HG03354 (cell line): Measurements from ENCODE around the gene REG4.
A peak's percentile ranks its signal among the peaks of the same experiment; 100 is the strongest.
"Not testable (repeated sequence)": the region's sequence is repeated elsewhere in the genome, so short reads cannot be mapped to it uniquely, and the experiment has no call there.

ENCODE experiments used
- ATAC-seq: cut with Tn5 transposase; IDR thresholded peaks from one replicate; pipeline ENCODE4 v1.9.1; 2021; ENCODE audit warnings: mild to moderate bottlenecking; ENCODE audit not compliant: unreplicated experiment, poor library complexity, severe bottlenecking

The REG4 gene

DNA sequence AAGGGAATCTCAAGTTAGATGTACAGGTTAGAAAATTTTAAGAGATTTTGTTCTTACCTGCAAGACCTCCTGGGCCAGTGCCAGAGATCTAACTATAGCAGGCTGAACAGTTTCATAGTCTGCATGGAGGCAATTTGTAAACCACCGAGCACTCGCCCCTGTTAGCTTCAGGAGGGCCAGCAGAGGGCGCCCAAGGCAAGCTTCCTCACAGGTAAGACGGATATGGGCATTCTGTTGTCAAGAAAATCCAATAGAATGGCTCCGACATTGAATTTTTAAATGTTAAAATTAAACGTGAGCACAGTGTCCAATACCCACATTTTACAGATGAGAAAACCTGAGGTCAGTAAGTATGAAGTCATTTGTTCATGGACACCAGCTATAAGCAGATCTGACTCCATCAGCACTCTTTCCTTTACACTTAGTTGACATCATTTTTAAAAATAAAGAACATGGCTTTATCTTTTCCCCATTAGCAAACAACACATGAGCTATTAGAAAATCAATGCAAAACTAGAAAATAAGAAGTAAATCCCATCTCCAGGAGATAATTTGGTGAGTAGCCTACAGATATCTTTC is 2.2 kb downstream of the REG4 start:
- ATAC-seq = peak; percentile 90

DNA sequence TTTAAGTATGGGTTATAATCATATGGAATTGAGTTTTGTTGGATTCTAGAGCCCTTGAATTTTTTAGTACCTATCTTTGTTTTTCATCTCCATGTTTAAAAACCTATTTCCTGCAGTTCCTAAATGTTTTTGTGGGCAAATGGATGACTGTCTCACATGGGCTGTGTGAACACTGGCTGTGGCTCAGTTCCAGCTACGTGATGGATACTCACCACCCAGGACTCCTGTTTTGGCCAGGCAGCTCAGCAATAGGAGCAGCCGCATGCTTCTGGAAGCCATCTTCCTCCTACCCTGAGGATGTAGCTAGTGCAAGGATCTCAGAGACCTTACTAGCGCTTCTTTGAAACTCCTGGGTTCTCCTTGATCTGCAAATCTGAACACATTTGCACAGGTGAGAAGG is 2.8 kb downstream of the REG4 start:
- no peak for ATAC-seq

DNA sequence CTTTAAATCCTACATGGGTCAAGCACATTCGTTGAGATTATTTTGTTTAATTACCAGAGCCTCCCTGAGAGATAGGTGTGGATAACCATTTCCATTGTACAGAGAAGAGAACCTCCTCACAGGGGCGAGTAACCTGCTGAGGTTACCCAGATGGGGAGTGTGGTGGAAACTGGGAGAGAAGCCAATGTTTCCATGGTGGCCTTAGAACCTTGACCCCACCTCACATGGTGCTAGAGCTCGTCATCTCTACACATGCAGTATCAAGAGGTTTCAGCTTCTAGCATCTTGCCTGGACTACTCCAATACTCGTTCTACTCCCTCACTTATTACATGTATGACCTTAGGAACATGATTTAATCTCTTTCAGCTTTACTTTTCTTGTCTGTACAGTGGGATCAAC is 4.8 kb downstream of the REG4 start:
- no peak for ATAC-seq

DNA sequence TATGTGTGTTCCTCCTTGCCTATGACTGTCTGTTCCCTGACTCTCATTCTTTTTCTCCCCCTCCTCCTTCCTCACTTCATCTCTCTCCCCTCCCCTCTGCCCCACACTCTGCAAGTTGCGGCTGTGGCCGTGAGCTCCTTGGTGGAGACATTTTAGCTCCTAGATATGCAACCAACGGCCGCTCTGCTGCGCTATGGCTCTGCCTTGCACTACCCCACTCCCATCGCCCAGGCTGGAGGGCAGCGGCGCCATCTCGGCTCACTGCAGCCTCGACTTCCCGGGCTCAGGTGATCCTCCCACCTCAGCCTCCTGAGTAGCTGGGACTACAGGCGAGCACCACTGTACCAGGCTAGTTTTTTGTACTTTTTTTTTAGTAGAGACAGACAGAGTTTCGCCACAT is 5.5 kb downstream of the REG4 start:
- no peak for ATAC-seq

DNA sequence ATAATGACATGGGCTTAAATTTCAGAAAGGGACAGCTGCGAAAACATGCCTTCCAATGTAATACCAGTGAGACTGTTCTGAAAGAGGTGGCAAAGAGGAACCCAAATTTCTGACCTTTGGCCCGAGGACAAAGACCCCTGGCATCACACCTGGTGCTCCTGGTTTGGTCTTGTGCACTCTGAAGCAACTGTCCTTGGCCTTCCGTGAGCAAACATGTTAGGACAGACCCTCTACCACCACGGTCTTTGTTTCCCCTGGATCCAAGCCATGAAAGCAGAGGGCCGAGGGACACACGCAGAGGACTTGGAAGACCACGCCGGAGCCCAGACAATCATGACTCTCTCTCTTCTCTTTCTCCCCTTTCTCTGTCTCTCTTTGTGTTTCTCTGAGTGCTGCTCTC is 6.0 kb downstream of the REG4 start:
- no peak for ATAC-seq

DNA sequence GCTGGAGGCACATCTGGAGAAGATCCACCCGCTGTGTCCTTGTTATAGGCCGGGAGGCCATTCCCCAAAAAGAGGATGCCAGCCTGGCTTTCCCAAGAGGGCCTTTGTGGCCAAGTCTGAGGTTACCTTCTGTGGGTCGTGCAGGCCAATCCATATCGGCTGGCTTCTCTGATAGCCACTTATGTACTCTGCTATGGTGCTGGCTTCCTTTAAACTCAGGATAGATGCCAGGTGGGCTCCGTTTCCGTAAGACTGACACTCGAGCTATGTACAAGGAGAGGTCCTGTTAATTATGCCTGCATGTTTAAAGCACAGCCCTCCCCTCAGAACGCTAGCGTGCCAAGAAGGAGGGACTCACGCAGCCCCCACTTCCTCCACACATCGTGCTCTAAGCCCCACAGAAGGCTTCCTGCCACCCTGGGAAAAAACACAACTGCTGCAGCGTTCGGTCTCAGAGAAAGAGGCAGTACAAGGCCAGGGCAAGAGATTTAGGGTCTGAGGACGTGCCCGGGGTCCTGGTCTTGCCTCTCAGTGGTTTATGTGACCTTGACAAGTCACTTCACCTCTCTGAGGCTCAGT is 11.6 kb downstream of the REG4 start:
- no peak for ATAC-seq

DNA sequence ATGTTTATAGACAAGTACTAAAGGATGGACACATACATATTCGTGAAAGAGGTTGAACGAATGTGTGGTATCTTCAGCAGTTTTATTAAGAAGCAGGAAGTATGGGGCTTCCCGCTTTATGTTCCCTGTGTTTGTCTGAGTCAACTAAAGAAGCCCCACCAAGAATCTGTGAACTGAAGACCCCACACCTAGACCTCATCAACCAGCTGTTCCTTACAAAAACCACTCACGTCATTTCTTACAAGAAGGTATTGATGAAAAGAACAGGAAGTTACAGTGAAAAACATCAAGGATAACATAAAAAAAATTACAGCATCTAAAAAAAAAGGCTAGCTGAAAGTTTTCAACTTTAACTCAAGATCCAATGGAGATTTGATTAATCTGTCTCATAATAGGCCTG is 12.3 kb downstream of the REG4 start:
- no peak for ATAC-seq

DNA sequence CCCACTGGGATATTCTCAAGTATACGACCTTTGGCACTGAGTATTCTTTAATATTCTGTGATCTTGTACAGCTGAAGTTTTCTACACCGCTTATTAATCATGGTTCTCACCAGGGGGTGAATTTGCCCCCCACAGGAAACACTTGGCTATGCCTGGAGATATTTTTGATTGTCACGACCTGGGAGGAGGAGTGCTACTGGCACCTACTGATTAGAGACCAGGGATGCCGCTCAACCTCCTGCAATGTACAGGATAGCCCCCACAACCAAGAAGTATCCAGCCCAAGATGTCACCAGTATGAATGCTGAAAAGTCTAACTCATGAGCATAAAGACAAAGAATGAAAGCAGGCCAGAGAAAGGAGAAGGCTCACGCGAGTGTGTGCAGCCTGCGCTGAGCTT is 13.7 kb downstream of the REG4 start:
- no peak for ATAC-seq

DNA sequence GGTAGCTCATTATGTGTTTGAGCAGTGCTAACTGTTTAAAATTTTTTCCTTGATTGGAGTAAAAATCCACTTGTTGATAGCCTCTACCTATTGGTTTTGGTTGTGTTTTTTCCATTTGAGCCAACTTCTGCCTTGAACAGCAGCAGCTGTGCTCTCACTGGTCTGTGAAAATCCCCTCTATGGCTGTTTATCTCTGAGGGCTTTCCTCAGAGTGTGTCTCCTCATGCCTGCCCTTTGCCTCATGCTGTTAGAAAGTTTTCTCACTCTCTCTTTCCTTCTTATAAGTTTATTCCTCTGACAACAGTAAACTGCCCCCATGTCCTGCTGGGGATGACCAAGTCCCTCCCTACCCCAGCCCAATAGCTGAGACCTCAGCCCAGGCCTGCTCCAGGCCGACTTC is 14.1 kb downstream of the REG4 start:
- no peak for ATAC-seq

DNA sequence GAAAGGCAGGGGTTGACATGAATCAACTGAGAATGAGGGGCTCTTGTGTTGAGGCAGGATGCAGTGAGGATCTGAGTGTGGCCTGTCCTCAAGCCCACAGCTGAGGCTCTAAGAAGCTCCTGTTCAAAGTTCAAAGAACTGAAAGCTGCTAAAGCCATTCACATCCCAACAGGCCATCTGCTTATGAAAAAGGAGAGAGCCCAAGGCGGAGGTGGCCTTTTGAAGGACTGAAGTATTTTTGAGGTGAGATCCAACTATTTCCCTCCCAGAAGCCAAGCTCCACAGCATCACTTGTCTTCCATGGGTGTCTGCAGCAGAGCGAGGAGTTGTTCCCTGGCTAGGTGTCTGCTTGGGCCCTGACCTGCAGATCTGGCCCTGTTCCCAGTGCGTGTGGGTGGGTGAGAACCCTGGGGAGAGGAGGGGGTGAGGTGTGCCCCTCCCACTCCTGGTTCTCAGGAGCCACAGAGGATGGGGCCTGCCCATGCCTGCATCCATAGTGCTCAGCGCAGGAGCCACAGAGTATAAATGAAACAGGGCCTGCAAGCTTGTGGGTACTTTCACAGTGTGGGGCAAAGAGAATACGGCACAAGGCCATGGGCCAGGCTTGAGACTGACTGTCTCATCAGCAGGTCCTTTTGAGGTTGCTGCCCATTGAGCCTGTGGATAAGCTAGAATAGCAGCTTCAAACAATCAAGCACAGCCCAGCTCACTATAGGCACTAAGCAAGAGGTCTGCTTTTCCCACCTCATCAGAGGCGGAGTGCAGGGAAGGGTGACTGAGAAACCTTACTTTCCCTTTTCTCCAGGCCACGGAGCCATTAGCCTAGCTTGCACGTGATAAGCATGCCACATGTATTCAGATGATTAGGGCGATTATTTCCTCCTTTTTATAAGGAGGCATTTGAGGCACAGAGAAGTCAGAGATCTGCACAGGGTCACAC is 15.7 kb downstream of the REG4 start:
- ATAC-seq = no peak

DNA sequence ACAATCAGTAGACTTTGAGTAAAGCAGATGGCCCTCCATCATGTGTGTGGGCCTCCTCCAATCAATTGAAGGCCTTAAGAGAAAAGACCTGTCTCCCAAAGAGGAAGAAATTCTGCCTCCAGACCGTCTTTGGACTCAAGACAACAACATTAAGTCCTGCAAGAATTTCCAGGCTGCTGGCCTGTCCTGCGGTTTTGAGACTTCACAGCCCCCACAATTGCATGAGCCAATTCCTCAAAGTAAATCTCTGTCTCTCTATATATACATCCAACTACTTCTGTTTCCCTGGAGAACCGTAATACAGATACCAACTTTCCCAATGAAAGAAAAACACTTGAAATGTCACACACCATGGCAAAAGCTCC is 16.4 kb downstream of the REG4 start:
- ATAC-seq = no peak

DNA sequence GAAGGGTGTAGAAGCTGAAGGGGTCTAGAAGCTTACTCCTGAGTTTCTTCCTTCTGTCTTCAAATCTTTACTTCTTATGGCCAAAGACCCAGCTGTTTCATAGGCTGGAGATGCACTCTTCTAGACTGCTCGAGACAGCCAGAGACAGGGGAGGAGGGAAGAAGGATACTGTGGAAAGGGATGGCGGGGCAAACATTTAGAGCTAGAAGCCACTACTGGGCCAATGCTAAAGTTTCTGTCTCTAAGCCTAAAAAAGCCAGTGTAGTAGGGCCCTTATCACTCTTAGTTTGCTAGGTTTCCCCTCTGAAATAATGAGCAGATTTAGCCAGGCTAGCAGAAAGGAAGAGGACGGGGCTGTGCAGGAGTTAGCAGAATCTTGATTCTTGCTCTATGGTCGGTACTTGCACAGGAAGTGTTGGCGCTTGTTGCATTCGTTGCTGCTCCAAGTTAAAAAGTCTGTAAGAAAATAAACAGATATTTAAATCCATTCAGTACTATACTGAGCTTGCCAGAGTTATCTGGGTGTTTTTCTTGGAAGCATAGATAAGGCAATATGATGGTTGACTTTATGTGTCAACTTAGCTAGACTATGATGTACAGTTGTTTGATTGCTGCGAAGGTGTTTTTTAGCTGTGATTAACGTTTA is 16.9 kb downstream of the REG4 start:
- no peak for ATAC-seq

DNA sequence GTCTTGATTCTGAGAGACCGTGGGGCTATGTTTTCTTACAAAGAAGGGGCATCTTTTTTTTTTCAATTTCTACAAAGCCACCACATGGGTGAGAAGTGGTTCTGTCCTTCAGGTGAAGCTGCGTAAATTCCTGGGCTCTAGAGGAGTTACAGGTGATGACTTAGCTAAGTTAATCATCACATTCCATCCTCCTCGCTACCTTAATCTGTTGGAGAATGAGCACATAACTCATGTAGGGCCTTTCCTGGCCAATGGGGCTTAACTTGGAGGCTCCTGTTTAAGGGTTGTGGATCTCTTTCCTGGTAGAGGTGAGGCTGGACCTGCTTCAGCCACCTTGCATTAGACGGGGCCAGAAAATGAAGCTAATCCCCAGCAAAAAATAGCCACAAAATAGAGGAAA is 19.9 kb downstream of the REG4 start:
- ATAC-seq = no peak

DNA sequence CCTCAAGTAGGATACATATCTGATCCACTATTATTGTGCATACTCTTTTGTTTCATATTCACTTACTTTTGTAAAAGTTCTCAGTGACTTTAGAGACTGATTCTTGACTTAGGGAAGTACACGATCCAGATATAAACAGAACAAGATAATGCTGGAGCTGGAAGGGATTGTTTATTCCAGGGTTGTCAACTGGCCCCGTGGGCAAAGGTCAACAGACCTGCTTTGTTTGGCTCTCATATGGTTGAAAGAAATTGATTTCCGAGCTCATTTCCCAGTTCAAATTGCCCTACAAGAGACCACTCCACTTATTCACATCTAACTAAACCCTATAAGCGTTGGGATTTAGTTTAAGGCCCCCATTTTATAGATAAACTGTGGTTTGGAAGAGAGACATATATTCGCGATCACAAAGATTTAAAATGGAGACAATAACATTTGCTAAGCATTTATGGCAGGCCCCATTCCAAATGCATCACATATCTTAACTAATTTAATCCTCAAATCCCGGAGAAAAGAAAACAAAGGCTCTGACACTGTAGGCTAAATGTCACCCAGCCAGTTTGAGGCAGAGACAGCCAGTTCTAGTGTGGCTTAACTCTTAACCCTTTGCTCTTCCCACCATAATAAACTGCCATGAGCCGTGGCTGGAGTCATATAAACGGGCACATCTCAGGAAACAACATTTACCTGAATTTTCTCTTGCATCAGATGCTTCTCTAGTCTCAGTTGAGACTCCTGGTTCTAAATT is 20.6 kb downstream of the REG4 start:
- no peak for ATAC-seq

DNA sequence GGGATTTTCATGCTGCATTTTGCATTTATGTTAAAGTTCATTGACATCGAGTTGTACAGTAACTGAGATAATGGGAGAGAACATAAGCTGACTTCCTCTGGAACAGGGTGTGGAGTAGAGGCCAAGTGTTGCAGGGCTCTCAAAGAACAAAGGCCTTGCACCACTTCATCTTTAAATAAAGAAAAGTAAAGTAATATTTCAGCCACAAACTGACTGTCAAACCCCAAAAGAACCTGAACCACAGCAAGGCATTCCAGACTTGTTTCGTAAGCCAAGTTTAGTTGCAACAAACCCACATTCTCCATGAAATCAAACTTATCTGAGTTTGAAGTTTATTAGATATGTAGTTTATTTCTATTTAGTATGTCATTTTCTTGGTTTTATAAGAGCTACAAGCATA is 23.5 kb downstream of the REG4 start:
- ATAC-seq = no peak

DNA sequence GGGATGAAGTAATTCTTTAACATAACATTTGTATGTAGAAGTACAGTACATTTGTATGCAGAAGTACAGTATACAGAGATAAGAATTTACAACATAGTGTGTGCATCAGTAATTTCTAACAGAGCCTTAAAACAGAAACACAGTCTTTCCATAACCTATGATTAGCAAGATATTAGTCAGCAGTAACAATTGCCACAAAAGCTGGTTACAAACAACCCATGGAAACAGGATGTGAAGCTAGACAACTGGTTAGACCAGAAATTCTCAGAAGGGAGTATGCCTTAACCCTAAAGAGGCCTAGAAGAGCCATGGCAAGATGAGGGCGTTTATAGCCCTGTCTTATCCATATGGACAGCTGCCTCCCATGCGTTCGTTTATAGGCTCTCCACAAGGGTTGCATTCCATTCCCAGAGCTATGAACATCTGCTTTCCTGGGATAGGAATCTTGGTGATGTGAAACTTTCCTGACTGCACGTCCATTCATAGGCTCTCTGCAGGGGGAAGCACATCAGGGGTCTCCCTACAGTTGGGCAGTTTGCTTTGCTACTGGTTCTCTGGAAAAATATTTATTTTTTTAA is 24.7 kb downstream of the REG4 start:
- ATAC-seq = not testable (repeated sequence)

DNA sequence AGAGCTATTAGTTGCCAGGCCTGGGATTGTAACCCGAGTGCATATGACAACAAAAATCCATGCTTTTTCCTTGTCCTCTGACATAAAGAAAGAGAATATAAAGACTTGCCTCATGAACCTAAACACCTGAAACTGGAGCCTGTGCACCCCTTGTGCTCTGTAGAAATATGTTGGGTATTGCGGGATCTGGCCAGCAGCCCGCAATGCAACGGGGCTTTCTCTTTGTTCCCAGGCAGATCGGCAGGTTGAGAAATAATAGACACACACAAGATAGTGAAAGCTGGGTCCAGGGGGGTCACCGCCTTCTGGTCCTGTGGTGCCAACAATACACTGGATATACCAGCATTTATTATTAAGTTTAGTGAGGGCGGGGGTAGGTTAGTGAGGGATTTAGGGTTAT is 25.2 kb downstream of the REG4 start:
- not testable (repeated sequence) for ATAC-seq

DNA sequence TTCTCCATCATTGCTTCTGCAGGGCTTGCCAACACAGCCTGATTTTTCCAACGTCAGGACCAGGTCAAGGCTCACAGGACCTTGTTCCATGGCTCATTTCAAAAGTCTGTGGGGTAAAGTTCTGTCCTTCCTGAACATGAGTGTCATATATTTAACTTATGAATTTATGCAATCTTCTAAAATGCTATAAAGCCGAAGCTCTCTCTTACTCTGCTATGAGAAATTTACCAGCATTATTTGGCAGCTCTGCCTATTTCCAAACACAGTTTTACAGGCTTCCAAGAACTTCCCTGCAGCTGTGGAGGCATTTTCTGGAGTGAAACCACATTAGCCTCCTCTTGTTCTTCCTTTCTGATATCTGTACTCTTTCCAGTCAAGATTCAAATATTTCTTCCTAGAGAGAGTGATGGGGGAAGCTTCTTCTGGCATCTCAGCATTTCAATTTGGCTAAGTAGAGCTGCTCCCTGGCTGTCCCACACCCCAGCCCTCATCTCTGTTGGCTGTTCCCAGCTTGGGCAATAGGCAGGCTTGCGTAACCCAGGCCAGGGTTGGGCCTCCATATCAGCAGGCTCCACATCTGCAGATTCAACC is 27.0 kb downstream of the REG4 start:
- no peak for ATAC-seq
